Measurements from ENCODE around the gene TST. TPM values are rescaled to one million over a fixed set of nuclear protein-coding genes. Genes with fewer than 3 reads are reported as not detected.

The TST gene
- total RNA-seq, 1 donor from 2014 or later = 20.5 TPM

DNA sequence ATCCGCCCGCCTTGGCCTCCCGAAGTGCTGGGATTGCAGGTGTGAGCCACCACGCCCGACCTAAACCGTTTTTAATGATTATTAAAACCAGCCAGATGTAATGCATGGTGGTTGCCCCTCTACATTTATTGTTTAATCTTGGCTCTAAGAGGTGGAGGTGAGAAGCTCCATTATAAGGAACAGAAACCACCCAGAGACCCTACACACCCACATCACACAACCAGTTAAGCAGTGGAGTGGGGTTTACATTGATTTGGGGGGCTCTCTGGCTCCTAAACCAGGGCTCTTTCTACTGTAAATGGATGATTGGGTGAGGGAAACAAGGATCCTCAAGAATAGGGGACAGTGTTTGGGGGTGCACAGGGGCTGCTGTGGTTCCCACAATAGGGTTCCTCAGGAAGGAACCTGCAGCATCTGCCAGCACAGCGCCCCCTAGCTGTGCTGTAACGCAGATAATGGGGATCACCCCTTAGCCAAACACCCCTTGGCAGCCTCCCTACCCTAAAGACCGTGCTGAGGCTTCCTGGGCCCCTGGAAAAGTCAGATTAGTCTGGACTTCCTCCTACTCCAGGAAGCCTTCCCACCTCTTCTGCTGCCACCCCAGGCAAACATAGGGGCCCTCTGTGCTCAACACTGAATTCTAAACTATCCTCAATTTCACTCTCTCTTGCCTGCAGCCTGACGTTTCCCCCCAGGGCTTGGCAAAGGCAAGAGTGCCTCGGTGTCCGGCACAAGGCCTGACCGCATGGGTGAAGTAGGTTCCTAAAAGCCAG is 2.6 kb upstream of the TST start:
- H3K36me3 Mint-ChIP-seq (ENCODE audit: unreplicated experiment) = peaks cover 7% of the 10 kb centered on the region
- TF ChIP-seq, protein P1, sequence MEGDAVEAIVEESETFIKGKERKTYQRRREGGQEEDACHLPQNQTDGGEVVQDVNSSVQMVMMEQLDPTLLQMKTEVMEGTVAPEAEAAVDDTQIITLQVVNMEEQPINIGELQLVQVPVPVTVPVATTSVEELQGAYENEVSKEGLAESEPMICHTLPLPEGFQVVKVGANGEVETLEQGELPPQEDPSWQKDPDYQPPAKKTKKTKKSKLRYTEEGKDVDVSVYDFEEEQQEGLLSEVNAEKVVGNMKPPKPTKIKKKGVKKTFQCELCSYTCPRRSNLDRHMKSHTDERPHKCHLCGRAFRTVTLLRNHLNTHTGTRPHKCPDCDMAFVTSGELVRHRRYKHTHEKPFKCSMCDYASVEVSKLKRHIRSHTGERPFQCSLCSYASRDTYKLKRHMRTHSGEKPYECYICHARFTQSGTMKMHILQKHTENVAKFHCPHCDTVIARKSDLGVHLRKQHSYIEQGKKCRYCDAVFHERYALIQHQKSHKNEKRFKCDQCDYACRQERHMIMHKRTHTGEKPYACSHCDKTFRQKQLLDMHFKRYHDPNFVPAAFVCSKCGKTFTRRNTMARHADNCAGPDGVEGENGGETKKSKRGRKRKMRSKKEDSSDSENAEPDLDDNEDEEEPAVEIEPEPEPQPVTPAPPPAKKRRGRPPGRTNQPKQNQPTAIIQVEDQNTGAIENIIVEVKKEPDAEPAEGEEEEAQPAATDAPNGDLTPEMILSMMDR (IDR thresholded peaks at IDR 0.05) = peak; percentile 76

DNA sequence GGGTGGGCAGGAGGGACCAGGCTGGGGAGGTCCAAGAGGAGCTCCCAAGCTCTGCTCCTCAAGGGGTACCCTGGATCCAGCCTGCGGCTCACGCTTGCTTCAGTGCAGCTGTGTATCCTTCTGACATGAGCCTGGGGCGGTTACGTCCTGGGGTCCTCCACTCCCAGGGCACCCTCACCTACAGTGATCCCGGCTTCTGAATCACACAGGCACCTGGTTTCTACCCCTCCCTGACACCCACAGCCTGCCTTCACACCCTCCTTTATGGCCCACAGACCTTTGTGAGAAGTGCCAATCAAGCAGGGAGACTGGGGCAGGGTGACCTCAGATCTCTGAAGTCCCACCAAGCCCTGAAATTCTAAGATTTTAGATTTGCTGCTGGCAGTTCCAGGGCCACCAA is 1.8 kb upstream of the TST start:
- no peak overlapping the region for H3K4me3 Mint-ChIP-seq (ENCODE audit: unreplicated experiment)
- H3K4me1 Mint-ChIP-seq (ENCODE audit: unreplicated experiment) = peaks cover 31% of the 10 kb centered on the region
- no peak overlapping the region for H3K27ac Mint-ChIP-seq (ENCODE audit: unreplicated experiment)
- peaks cover 4% of the 10 kb centered on the region for H3K36me3 Mint-ChIP-seq (ENCODE audit: unreplicated experiment)
- TF ChIP-seq, protein P1 (IDR thresholded peaks at IDR 0.05) = no peak
- no peak for DNase-seq (ENCODE audit: extremely low spot score, unreplicated experiment)
- no peaks in the 10 kb centered on the region for H3K9me3 Mint-ChIP-seq (ENCODE audit: unreplicated experiment)
- H3K27me3 Mint-ChIP-seq (ENCODE audit: unreplicated experiment) = no peaks in the 10 kb centered on the region

More for the DNA sequence above, 2.6 kb upstream of the TST start:
- Mint-ChIP-seq H3K27ac (ENCODE audit: unreplicated experiment) (peak overlapping the region; percentile 41), H3K4me1 (ENCODE audit: unreplicated experiment) (peaks cover 29% of the 10 kb centered on the region), H3K9me3 (ENCODE audit: unreplicated experiment) (no peaks in the 10 kb centered on the region), H3K4me3 (ENCODE audit: unreplicated experiment) (peak overlapping the region; percentile 50), H3K27me3 (ENCODE audit: unreplicated experiment) (no peaks in the 10 kb centered on the region)
- DNase-seq (ENCODE audit: extremely low spot score, unreplicated experiment) = no peak

DNA sequence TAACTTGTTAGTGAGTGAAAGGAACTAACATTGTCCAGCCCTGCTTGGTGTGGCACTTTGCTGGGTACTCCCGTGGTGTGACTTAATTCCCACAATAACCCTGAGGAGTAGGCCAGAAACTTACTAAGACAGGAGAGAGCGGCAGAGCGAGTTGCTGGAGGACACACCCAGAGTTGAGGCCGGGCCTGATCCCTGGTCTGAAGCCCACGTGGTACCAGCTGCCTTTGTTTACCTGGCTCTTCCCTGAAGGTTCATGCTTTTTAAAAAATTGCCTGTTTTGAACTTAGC is 889 bp upstream of the TST start:
- no peak for DNase-seq (ENCODE audit: extremely low spot score, unreplicated experiment)
- Mint-ChIP-seq H3K4me1 (ENCODE audit: unreplicated experiment) (peaks cover 33% of the 10 kb centered on the region), H3K9me3 (ENCODE audit: unreplicated experiment) (no peaks in the 10 kb centered on the region), H3K27ac (ENCODE audit: unreplicated experiment) (peak overlapping the region; percentile 91), H3K4me3 (ENCODE audit: unreplicated experiment) (peak overlapping the region; percentile 92), H3K36me3 (ENCODE audit: unreplicated experiment) (peaks cover 4% of the 10 kb centered on the region), H3K27me3 (ENCODE audit: unreplicated experiment) (no peaks in the 10 kb centered on the region)
- TF ChIP-seq, protein P1 (IDR thresholded peaks at IDR 0.05) = no peak

DNA sequence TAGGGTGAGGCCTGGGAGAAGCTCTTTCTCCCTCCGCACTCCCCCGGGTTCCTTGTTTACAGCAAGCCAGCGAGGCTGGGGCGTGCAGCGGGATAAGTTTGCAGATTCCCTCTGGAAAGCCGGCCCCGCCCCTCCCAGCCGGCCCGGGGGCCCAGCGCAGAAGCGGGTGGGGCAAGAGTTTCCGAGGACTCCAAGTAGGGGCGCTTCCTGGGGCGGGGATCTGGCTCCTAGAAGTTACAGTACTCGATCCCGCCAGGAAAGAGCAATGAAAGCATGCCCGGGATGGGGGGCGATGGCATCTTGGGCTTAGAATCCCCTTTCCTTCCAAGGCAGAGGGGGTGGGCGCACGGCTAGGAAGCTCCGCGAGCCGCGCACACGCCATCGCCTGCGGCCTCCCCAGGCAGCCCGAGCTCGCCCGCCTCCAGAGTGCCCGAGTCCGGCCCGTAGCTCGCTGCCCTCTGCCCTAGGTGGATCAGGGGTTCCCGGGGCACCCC is 385 bp downstream of the TST start:
- no peaks in the 10 kb centered on the region for H3K9me3 Mint-ChIP-seq (ENCODE audit: unreplicated experiment)
- H3K36me3 Mint-ChIP-seq (ENCODE audit: unreplicated experiment) = no peaks in the 10 kb centered on the region
- no peak for DNase-seq (ENCODE audit: extremely low spot score, unreplicated experiment)
- TF ChIP-seq, protein P1 (IDR thresholded peaks at IDR 0.05) = no peak
- H3K27me3 Mint-ChIP-seq (ENCODE audit: unreplicated experiment) = no peaks in the 10 kb centered on the region
- peak overlapping the region; percentile 81 for H3K4me3 Mint-ChIP-seq (ENCODE audit: unreplicated experiment)
- peak overlapping the region; percentile 69 for H3K27ac Mint-ChIP-seq (ENCODE audit: unreplicated experiment)
- peaks cover 33% of the 10 kb centered on the region for H3K4me1 Mint-ChIP-seq (ENCODE audit: unreplicated experiment)

DNA sequence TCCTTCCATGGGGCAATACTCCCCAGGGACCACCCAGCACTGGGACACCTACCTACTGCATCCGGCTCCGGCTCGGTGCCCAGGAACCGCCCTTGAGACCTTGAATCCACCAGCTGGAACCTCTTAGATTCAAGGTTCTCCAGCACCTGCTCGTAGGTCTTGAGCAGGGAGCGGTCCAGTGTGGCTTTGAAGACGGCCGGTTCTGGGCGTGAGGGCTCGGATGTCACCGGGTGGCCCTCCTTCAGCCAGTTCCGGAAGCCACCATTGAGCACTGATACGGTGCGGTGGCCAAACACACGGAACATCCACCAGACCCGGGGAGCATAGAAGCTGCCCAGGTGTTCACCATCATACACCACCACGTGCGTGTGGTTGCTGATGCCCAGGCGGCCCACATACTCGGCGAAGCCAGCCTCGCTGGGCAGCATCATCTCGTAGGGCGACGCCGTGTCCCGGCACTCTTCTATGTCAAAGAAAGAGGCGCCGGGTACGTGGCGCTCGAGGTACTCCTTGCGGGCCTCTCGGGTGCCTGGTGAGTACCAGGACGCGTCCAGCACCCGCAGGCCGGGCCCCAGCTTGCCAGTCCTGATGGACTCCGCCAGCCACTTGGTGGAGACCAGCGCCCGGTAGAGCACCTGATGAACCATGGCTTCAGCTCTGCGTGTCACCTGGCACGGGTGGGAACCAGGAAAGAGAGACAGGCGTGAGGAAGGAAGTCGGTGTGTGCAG is 997 bp downstream of the TST start:
- Mint-ChIP-seq H3K36me3 (ENCODE audit: unreplicated experiment) (no peaks in the 10 kb centered on the region), H3K27ac (ENCODE audit: unreplicated experiment) (peak overlapping the region; percentile 69), H3K27me3 (ENCODE audit: unreplicated experiment) (no peaks in the 10 kb centered on the region), H3K4me3 (ENCODE audit: unreplicated experiment) (peak overlapping the region; percentile 81), H3K9me3 (ENCODE audit: unreplicated experiment) (no peaks in the 10 kb centered on the region), H3K4me1 (ENCODE audit: unreplicated experiment) (peaks cover 33% of the 10 kb centered on the region)
- TF ChIP-seq, protein P1 (IDR thresholded peaks at IDR 0.05) = no peak
- DNase-seq (ENCODE audit: extremely low spot score, unreplicated experiment) = no peak

Measured in osteocyte (in vitro differentiated cells).